ENCODE measurements around the gene GUCY1A1.

The GUCY1A1 gene

DNA sequence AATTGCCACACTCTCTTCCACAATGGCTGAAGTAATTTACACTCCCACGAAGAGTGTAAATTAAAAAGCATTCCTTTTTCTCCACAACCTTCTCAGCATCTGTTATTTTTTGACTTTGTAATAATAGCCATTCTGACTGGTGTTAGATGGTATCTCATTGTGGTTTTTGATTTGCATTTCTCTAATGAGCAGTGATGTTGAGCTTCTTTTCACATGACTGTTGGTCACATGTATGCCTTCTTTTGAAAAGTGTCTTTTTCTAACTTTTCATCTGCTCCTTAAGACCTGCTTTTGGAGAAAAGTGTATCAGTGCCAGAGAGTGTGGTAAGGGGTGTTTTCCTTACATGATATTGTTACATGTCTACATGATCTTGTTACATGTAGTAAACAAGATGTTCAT lies 25.7 kb downstream of the GUCY1A1 start:
- no peak for DNase-seq (ENCODE audit: low read depth)

DNA sequence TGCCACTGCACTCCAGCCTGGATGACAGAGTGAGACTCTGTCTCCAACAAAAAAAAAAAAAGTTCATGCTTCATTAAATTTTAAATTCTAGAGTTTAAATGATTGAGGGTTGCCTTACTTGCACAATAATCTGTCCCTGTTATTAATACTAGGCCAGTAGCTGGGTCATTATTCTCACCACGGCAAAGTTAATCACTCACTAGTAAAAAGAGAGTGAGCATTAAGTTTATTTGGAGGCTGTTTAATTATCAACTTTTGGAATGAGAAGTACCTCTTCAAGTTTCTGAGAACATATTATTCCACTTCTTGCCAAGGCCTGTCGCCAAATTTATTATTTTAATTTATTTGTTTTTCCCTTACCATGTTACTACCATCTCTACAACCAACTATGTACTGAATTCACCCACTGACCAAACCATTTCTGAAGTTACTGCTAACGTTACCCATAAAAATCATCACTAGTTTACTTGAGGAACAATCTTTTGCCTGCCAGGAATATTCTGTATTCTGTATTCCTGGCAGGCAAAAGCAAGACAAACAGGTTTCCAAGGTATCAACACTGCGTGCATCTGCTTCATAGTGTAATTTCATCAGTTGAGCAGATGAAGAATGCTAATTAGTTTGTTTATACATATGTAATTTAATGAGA lies 26.5 kb downstream of the GUCY1A1 start:
- DNase-seq (ENCODE audit: low read depth) = no peak

DNA sequence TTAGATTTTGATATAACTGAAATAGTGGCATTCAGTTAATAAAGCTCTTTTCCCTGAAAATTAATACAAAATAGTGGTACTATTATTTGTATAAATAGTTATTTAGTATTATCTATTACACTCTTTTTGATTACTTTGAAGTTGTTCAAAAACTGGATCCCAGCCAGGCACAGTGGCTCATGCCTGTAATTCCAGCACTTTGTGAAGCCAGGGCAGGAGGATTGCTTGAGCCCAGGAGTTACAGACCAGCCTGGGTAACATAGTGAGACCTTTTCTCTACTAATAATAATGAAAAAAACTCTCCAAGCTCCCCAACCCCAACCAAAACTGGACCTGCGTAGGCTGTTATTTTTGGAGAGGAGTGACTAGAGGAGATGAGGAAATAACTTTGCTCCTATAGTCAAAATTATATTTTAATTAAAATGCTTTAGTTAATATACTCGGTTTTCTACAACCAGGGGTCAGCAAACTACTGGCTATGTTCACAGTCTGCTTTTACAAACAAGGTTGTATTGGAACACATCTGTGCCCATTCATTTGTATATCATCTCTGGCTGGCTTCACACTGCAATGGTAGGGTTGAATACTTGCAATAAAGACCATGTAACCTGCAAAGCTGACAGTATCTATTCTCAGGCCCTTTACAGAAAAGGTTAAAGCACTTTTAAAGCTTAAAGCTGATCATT lies 27.6 kb downstream of the GUCY1A1 start:
- no peak for DNase-seq (ENCODE audit: low read depth)

DNA sequence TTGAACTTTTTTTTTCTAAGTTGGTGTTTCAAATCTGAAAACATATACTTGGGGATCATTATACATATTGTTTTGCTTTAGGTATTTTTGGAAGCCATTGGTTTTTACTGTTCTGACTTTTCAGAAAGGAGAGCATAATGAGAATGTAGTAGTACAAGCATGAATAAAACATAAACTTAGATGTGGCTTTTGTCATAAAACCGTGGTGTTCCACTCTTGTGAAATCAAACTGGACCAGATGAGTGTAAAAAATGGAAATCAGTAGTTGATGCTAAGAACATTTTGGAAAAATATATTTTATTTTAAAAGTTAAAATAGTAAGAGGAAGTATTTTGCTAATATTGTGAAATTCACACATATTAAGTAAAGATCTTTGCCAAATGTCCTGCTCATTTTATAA lies 29.6 kb downstream of the GUCY1A1 start:
- no peak for DNase-seq (ENCODE audit: low read depth)

DNA sequence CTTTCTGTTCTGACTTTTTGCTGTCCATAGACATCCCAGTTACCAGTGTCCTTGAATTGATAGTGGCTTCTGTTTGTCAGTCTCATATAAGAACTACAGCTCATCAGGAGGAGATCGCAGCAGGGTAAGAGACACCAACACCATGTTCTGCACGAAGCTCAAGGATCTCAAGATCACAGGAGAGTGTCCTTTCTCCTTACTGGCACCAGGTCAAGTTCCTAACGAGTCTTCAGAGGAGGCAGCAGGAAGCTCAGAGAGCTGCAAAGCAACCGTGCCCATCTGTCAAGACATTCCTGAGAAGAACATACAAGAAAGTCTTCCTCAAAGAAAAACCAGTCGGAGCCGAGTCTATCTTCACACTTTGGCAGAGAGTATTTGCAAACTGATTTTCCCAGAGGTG lies 30.1 kb downstream of the GUCY1A1 start:
- no peak for DNase-seq (ENCODE audit: low read depth)

DNA sequence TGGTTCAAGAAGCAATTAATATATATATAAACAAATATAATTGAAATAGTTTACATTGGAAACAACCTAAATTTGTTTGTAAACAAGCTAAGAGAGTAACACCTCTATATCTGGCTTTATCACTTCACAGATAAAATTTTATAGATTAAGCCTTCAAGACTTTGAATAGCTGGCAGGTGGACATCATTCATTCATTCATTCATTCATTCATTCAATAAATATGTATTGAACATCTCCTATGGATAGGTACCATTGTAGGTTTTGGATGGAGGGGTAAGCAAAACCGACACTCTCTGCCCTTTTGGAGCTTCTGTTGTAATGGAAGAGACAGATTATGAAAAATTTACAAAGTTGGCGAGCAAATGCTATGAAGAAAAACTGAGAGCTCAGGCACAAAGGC lies 35.2 kb downstream of the GUCY1A1 start:
- DNase-seq (ENCODE audit: low read depth) = no peak

DNA sequence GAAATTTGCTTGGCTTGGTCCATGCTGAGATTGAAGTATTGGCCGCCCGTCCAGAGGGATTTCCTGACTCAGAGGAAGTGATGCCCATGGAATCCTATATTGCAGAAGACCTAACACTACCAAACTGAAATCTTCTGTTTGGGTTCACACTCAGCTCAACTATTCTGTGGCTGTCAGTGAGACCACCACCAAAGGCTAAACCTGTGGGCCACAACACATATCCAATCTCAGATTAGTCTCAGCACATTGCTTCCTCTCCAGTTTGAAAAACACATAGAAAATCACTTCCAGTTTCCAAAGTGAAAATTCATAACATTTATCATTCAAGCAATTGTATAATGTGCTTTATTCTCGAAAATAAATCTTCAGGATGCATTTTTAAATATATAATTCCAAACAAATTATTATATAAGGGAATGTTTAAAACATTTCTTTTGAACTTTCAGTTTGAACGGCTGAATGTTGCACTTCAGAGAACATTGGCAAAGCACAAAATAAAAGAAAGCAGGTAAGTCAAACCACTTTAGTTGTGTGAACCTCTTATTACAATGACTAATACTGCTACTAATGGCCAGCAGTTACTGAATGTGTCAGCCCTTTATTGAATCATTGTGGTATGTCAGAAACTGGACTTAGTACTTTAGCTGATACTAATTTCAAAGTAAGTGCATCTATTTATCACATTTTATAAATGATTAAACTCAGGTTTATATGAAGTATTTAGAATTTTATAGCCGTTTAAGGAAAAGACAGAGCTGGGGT lies 37.0 kb downstream of the GUCY1A1 start:
- DNase-seq (ENCODE audit: low read depth) = no peak

DNA sequence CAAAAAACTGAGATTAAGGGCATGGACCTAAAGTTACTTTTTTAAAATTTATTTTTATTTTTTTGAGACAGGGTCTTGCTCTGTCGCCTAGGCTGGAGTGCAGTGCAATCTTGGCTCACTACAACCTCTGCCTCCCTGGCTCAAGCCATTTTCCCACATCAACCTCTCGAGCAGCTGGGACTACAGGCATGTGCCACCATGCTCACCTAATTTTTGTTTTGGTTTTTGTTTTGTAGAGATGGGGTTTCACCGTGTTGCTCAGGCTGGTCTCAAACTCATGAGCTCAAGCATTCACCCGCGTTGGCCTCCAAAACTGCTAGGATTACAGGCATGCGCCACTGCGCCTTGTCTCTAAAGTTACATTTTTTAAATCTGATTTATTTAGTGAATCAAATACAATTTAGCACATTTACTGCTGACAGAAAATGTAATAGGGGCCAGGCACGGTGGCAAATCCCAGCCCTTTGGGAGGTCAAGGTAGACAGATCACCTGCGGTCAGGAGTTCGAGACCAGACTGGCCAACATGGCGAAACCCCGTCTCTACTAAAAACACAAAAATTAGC lies 38.3 kb downstream of the GUCY1A1 start:
- DNase-seq (ENCODE audit: low read depth) = no peak

DNA sequence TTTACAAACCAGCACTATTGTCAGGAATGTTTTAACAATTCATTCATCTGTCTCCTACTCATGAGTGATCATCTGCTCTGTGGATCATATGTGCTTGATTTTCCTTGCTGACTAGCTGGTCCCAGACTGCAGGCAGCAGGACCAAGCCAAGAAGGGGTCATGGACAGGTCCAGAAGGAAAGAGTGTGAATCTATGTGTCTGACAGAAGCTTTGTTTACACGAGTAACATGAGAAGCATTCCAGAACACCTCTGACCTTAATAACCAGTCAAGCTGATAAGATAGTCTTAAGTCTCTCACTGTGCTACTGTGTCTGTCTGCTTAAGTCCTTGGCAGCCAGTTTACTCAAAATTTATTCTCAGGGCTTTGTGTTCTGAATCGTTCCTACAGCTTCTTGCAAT lies 39.0 kb downstream of the GUCY1A1 start:
- DNase-seq (ENCODE audit: low read depth) = no peak

DNA sequence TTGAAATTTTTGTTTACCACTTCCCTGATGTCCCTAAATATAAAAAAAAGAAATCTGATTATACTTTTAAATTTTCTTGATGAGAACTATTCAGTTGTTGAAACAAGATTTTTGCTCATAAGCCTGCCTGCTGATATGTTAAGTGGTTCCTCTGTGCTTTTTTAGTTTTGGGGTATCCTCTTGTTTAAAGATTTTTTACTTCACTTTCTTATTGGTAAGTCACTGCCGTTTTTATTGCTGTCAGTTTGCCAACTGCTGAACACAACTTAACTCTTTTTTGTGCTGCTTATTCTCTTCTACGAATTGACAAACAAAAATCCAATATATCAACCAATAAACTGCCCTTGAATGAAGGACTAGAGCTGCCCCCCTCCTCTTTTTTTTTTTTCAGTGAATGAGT lies 39.5 kb downstream of the GUCY1A1 start:
- no peak for DNase-seq (ENCODE audit: low read depth)

DNA sequence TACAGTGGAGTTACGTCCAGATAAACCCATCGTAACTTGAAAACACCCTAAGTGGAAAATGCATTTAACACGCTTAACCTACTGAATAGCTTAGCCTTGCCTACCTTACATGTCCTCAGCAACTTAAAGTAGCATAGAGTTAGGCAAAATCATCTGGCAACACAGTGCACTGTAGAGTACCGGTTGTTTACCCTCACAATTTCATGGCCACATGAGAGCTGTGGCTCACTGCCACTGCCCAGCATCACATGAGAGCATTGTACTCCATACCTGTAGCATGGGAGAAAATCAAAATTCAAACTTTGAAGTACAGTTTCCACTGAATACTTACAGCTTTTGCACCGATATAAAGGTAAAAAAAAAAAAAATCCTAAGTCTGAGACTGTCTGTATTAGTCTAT lies 40.6 kb downstream of the GUCY1A1 start:
- DNase-seq (ENCODE audit: low read depth) = no peak

DNA sequence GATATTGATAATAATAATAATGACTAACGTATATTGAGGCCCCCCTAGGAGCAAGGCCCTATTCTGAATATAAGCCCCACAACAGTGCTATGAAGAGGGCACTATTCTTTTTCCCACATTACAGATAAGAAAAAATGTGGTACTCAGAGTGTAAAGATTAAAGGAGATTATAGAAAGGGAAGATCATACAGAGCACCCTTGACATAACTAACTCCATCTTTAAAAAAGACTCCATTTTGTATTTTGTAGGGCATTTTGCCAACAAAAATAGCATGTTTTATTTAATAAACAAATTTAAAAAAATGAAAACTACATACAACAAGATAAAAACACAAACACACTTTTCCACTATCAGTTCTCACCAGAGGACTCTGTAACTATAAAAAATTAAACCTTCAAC lies 42.1 kb downstream of the GUCY1A1 start:
- DNase-seq (ENCODE audit: low read depth) = no peak

DNA sequence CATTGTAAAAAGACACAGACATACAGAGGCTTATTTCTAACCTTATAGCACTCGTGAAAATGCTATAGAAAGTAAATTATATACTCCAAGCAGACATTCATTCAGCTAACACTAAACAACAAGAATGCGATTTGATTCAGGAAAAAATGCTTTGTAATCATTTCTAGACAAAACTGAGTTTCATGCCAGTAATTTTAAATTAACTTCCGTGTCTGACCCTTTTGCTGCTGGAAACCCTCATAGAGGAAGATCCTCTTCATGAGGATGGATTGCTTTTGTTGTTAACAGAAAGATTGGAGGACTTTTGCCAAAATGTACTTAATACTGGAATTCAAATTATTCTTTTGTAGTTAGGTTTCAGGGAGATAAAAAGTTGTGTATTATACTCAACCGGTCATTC lies 43.3 kb downstream of the GUCY1A1 start:
- no peak for DNase-seq (ENCODE audit: low read depth)

DNA sequence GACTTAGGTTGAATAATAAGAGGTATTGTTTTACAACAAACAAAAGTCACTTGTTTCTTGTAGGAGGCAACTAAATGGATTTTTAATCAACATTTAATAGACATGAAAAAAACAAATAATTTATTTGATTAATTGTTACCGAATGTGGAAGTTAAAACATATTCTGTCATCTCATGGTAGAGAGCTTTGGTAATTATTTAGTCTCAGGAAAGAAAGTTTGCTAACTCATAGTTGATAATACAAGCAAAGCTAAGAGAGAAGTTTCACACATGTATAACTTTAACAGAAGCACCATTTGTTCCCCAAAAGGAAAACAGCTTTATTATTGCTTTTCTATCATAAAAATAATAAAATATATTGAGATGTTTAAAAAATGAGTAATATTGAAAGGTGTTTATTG lies 44.9 kb downstream of the GUCY1A1 start:
- no peak for DNase-seq (ENCODE audit: low read depth)

DNA sequence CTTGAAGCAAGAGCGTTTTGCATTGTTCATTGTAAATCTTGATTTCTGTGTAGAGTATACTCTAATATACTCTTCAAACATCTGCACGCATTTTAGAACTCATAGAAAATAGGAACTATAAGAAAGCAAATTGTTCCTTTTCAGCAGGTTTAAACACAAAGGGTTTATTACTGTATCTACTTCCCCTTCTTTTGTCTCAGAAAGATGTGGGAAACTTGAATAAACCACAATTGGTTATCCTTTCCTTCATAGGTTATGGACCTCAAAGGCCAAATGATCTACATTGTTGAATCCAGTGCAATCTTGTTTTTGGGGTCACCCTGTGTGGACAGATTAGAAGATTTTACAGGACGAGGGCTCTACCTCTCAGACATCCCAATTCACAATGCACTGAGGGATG lies 46.2 kb downstream of the GUCY1A1 start:
- no peak for DNase-seq (ENCODE audit: low read depth)

DNA sequence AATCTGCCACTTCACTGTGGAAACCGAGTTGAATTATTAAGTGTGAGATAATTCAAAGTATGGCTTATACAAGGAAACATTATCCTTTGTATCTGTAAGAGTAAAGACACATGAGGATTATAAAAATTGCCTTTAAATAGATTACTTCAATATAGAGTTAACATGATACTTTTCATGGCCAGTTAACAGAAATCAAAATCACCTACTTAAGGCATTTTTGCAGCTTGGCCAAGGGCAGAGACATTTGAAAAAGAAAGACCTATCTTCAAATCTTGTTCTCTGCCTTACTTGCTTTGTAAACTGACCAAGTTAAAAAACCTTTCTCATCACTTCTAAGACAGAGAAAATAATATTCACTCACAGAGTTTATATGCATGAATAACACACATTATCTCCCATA lies 47.3 kb downstream of the GUCY1A1 start:
- DNase-seq (ENCODE audit: low read depth) = no peak

DNA sequence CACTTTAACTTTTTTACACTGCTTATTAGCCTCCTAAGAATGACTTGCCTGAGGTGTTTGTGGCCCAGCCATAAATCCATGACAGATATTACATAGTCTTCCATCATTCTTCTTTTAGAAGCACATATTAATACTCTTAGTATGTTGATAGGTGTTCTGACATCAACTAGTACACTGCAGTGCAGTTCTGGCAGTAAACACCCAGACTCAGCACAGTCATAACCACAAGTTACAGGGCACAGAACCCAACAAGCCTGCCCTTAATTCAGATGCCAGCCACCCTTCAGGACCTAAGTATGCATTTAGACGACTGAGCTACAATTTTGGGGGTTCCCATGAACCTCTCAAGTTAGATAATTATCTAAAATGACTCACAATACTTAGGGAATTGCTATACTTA lies 55.7 kb downstream of the GUCY1A1 start:
- no peak for DNase-seq (ENCODE audit: low read depth)

DNA sequence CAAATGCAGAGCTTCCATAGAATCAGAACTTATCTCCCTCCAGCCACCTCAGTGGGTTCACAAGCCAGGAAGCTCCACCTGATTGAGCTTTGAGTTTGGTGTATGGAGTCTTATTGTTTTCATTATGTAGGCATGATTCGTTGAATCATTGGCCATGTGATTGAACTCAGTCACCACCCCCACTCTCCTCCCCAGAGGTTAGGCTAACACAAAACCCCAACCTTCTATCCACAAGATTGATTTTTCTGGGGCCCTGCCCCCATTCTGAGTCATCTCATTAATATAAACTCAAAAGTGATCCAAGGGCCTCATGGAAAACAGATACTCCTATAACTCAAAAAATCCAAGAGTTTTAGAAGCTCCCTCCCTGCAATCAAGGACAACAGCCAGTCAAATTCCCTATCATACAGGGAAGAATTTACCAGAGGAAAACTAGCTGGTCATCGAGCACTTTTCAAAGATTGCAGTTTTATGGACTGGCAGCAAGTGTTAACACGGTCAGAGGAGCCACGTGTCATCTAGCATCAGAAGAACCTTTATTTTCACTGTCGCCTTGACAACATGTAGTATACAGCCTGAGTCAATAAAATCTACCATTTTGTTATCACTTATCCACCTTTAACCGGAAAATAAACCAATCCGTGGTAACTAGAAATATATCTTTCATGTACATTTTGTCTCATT lies 56.3 kb downstream of the GUCY1A1 start:
- DNase-seq (ENCODE audit: low read depth) = no peak

DNA sequence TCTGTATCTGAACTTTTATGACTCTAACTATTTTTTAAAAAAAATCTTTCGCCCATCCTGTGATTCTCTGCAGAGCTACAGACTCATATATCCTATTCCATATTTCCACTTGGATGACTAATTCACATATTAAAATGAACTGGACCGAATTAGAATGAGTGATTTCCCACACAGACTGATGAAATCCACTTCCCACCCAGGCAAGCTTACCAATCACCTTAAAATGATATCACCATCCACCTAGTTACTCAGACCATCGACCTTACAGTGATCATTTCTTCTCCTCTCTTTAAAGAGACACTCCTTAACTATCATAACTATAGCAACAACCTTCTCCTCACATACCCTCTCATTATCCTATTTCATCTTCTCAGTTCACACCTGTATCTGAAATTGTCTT lies 58.1 kb downstream of the GUCY1A1 start:
- DNase-seq (ENCODE audit: low read depth) = no peak

DNA sequence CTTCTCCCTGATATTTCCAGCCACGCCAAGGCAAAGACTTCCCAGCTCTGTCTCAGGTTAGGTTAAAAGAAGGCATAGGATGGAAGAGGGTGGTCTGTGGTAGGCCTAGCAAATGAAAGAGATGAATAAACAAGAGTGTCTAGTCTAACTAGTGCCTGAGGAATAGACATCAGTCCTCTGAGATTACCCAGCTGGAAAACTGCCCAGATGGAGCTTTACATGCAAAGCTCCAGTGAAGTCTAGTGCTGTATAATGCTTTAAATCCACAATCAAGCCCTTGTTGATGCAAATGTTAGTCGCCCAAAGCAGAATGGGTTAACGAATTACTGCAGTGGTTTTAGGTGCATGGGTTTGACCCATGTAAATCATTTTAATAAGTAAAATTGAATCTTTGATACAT lies 67.4 kb downstream of the GUCY1A1 start:
- no peak for DNase-seq (ENCODE audit: low read depth)

DNA sequence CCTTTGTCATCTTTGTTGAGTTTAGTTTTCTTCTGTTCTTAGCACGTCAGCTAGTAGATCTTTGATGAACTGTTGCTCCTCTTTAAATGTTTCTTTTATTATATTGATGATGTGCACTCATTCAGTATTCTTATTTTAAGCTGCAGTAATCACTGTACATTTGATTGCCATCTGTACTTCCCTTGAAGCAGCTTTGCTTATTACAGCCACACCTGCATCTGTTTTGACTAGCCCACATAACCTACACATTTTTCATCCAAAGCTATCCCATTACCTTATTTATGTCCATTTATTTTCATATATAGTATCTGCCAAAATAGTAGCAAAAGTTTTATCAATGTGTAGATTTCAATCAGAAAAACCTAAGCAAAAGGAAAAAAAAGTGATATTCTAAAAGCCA lies 68.3 kb downstream of the GUCY1A1 start:
- no peak for DNase-seq (ENCODE audit: low read depth)

DNA sequence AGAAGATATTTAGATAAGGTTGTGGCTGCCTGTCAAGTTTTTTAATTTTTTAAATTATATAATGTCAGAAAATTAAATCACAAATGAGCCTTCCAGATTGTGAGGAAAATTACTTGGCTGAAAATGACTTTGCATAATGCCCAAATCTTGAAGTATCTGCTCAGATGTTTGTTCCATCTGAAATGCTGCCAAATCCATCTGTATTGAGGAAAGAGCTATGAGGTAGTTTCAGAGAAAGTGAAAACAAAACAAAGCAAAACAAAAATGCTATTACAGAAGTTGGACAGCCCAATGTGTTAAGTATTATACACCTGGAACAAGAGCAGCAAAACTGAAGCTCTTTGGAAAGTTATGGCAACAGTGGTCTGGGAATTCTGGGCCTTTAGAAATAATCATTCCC lies 68.8 kb downstream of the GUCY1A1 start:
- DNase-seq (ENCODE audit: low read depth) = no peak

DNA sequence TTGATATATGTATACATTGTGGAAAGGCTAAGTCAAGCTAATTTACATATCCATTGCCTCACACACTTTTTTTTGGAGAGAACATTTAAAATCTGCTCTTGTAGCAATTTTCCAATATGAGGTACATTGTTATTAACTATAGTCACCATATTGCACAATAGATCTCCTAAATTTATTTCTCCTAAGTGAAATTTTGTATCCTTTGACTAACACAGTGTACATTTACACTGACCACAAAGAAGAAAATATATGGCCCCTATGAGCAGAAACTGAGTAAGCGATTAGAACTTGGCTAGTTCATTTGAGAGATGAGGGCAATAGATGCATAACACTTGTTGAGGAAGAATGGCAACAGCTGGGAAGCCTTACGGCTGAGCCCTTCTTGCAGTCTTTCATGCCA lies 71.9 kb downstream of the GUCY1A1 start:
- DNase-seq (ENCODE audit: low read depth) = no peak

Data from stimulated activated CD8-positive, alpha-beta memory T cell treated with anti-CD3 and anti-CD28 coated beads, Interleukin-15, amount 100 ng/mL, for 24 hours (primary cell).